K562 (cell line): ENCODE measurements around the gene TMEM163. TPM values are rescaled to one million over a fixed set of nuclear protein-coding genes. Genes with fewer than 3 reads are reported as not detected.

Experiments used
- ATAC-seq: fragments of 200-7000 bp; cut with Tn5 transposase; 3 replicates; pipeline ENCODE4 v1.9.1; 2020; ENCODE audit warnings: moderate library complexity
- BruUV-seq: library from RNA; stranded (reverse); fragments of 400-500 nt; replicated peaks from 2 replicates; lab custom pipeline; 2021; lab: Mats Ljungman, UMichigan
- CTCF ChIA-PET: fragments of 300-600 bp; formaldehyde crosslinking; extraction: SDS; loops from one replicate; lab custom pipeline; 2021; ENCODE audit warnings: low intra/inter-chr PET ratio; lab: Yijun Ruan, JAX
- POLR2A ChIA-PET: fragments of 300-600, 350-650 bp; sonication (Branson Sonifier 250); formaldehyde crosslinking; extraction: SDS; loops from one replicate; lab custom pipeline; 2021; ENCODE audit warnings: antibody characterized with exemption, inconsistent platforms; lab: Yijun Ruan, JAX
- DNase-seq, 4 experiments: peaks; one replicate each; pipeline versions ENCODE4 v3.0.0 to v3.0.0-alpha.2; 2011 to 2018; ENCODE audit warnings: low spot score in 3 of 4, mixed read lengths in 3 of 4; ENCODE audit errors: extremely low read depth in 1 of 4
- FAIRE-seq: peaks from 2 replicates; lab custom pipeline; 2011; peaks lifted over from hg19 to GRCh38; lab: Jason Lieb, UNC
- H2AFZ ChIP-seq: 2 replicates; pipeline ENCODE4 v1.6.0; 2011; ENCODE audit warnings: low read depth, low read length, control low read depth, inconsistent platforms
- H3K27ac ChIP-seq: fragments of 200-600 bp; 3 replicates; pipeline ENCODE4 v1.8.0; 2011; ENCODE audit warnings: low read depth, mild to moderate bottlenecking, control low read depth, inconsistent platforms, low read length, moderate library complexity, mixed read lengths; ENCODE audit errors: extremely low read depth
- H3K27me3 ChIP-seq, 2 experiments: fragments of 300-600 bp in 1 of 2; 2 replicates in 1 of 2; 3 replicates in 1 of 2; pipeline versions ENCODE4 v1.6.0 to v1.8.0; 2011; ENCODE audit warnings: inconsistent platforms in 2 of 2, low read length in 2 of 2, mild to moderate bottlenecking in 1 of 2, mixed read lengths in 1 of 2, moderate library complexity in 1 of 2; ENCODE audit not compliant: control insufficient read depth in 2 of 2, insufficient read depth in 2 of 2
- H3K36me3 ChIP-seq: fragments of 300-600 bp; 3 replicates; pipeline ENCODE4 v1.8.0; 2011; ENCODE audit warnings: mild to moderate bottlenecking, low read length, inconsistent platforms; ENCODE audit not compliant: control insufficient read depth, insufficient read depth
- H3K4me1 ChIP-seq, 2 experiments: fragments of 200-600 bp in 1 of 2; replicated peaks in 1 of 2; 2 replicates in 1 of 2; 3 replicates in 1 of 2; pipeline versions ENCODE4 v1.5.1 to v1.8.0; 2011; ENCODE audit warnings: inconsistent platforms in 2 of 2, low read length in 2 of 2, mild to moderate bottlenecking in 1 of 2, mixed read lengths in 1 of 2, moderate library complexity in 1 of 2; ENCODE audit not compliant: control insufficient read depth in 2 of 2, insufficient read depth in 2 of 2
- H3K4me2 ChIP-seq: 2 replicates; pipeline ENCODE4 v1.6.1; 2011; ENCODE audit warnings: low read length, control low read depth, inconsistent platforms, mixed read lengths; ENCODE audit not compliant: insufficient read depth
- H3K4me3 ChIP-seq: fragments of 200-600 bp; sonication (generic), shearing (Covaris generic); 2 replicates; pipeline ENCODE4 v1.5.1; 2016; ENCODE audit warnings: control low read depth, inconsistent platforms
- H3K79me2 ChIP-seq: fragments of 200-600 bp; 3 replicates; pipeline ENCODE4 v1.8.0; 2011; ENCODE audit warnings: low read length, inconsistent platforms; ENCODE audit not compliant: control insufficient read depth, insufficient read depth
- H3K9ac ChIP-seq, 2 experiments: 2 replicates each; pipeline versions ENCODE4 v1.6.0 to v1.6.1; 2011; ENCODE audit warnings: low read depth in 2 of 2, low read length in 2 of 2, control low read depth in 1 of 2, inconsistent platforms in 1 of 2, mild to moderate bottlenecking in 1 of 2, mixed read lengths in 1 of 2; ENCODE audit not compliant: insufficient read depth in 1 of 2
- H3K9me1 ChIP-seq: one replicate; pipeline ENCODE4 v1.6.0; 2011; ENCODE audit warnings: inconsistent platforms, mild to moderate bottlenecking, low read length, moderate library complexity; ENCODE audit not compliant: control insufficient read depth, insufficient read depth
- H3K9me3 ChIP-seq: replicated peaks from 2 replicates; pipeline ENCODE4 v1.5.1; 2011; ENCODE audit warnings: low read depth, low read length, inconsistent platforms; ENCODE audit not compliant: control insufficient read depth, insufficient read depth
- H4K20me1 ChIP-seq: replicated peaks from 2 replicates; pipeline ENCODE4 v1.6.1; 2011; ENCODE audit warnings: low read length, inconsistent platforms, mixed read lengths; ENCODE audit not compliant: control insufficient read depth, insufficient read depth
- ERF ChIP-seq: fragments of 450-650 bp; formaldehyde crosslinking; IDR thresholded peaks from 2 replicates; pipeline ENCODE4 v1.4.0; 2020; ENCODE audit warnings: mild to moderate bottlenecking, mixed read lengths
- GABPA ChIP-seq: fragments of 200-800 bp; sonication (Bioruptor generic); conservative IDR thresholded peaks from 2 replicates; pipeline ENCODE4 v1.6.1; 2016; ENCODE audit warnings: low read depth, missing genetic modification characterization, missing compliant biosample characterization
- HCFC1 ChIP-seq: IDR thresholded peaks from 2 replicates; pipeline ENCODE4 v1.6.1; 2012; ENCODE audit warnings: low read depth, low read length, improper control_type of control experiment
- KLF6 ChIP-seq: fragments of 250-450 bp; sonication (Bioruptor Pico); IDR thresholded peaks from 2 replicates; pipeline ENCODE4 v1.4.0; 2020; ENCODE audit warnings: mild to moderate bottlenecking, moderate library complexity, borderline replicate concordance
- MTA3 ChIP-seq: fragments of 450-650 bp; formaldehyde crosslinking; IDR thresholded peaks from 2 replicates; pipeline ENCODE4 v1.6.1; 2017; ENCODE audit warnings: mild to moderate bottlenecking, borderline replicate concordance
- SLC30A9 ChIP-seq: fragments of 250-450 bp; sonication (Bioruptor Pico); IDR thresholded peaks from 2 replicates; pipeline ENCODE4 v1.8.0; 2022; ENCODE audit warnings: mild to moderate bottlenecking, moderate library complexity
- SRF ChIP-seq, 2 experiments: fragments of 250-450, 450-650 bp in 1 of 2; sonication (Bioruptor Pico) in 1 of 2; sonication (generic) in 1 of 2; formaldehyde crosslinking; IDR thresholded peaks; 2 replicates each; pipeline versions ENCODE4 v1.5.0 to v1.5.1; 2020 to 2022; ENCODE audit warnings: mild to moderate bottlenecking in 1 of 2, missing genetic modification reagents in 1 of 2
- ZBTB26 ChIP-seq: fragments of 450-650 bp; formaldehyde crosslinking; IDR thresholded peaks from 2 replicates; pipeline ENCODE4 v1.4.0; 2022; ENCODE audit warnings: missing genetic modification characterization
- ZNF639 ChIP-seq, 2 experiments: fragments of 200-800 bp in 1 of 2; sonication (Bioruptor generic) in 1 of 2; sonication (generic) in 1 of 2; formaldehyde crosslinking in 1 of 2; IDR thresholded peaks in 1 of 2; conservative IDR thresholded peaks in 1 of 2; 2 replicates each; pipeline versions ENCODE4 v1.5.0 to v1.6.1; 2016 to 2020; ENCODE audit warnings: missing compliant biosample characterization in 1 of 2, missing genetic modification characterization in 1 of 2, missing genetic modification reagents in 1 of 2
- WGBS: fragments of 100-300 bp; shearing (Covaris generic); methylation state at CpG from one replicate; pipeline ENCODE4 v1.1.6; 2016; ENCODE audit warnings: low coverage, mixed read lengths; ENCODE audit not compliant: insufficient coverage; ENCODE audit errors: missing lambda C conversion rate; 5-methylcytosine and 5-hydroxymethylcytosine counted together
- in situ Hi-C: fragments of 300-500 bp; cut with MboI; formaldehyde crosslinking; loops from 4 replicates; pipeline ENCODE4 v1.15.0; 2018; ENCODE audit warnings: inconsistent platforms, mixed read lengths
- intact Hi-C: fragments of 100-400 bp; cut with micrococcal nuclease; formaldehyde crosslinking; loops from 2 replicates; pipeline ENCODE4 v1.14.2; 2022
- polyA plus RNA-seq, 8 experiments: library from polyadenylated mRNA; depleted of rRNA in 4 of 8; stranded (reverse) in 5 of 8; unstranded in 3 of 8; fragments of >200 nt; fragmentation: Nextera tagmentation in 2 of 8; fragmentation: Illumina TruSeq in 1 of 8; extraction: Ambion mirVana in 2 of 8; extraction: Trizol in 1 of 8; gene quantifications; 2 replicates each; pipeline versions ENCODE4 v1.2.1 to v1.2.3, GENCODE V29; 2011 to 2014; ENCODE audit warnings: inconsistent platforms in 1 of 8, missing spikeins in 1 of 8
- total RNA-seq, 7 experiments: library from RNA; depleted of rRNA in 6 of 7; stranded (reverse); fragments of >200 nt in 6 of 7; fragmentation: Illumina TruSeq in 2 of 7; extraction: Trizol in 2 of 7; gene quantifications; 2 replicates each; pipeline versions ENCODE4 v1.2.1 to v1.2.3, GENCODE V29; 2011 to 2021; ENCODE audit warnings: low replicate concordance in 1 of 7

TMEM163 gene
- total and polyA plus RNA-seq, 9 of the 15 experiments (the other 6 are each of a cell fraction or from before 2014, with no cell fraction given): 0.04 to 0.68 (median 0.16) TPM; not detected in 3

- POLR2A ChIA-PET: no interaction called here
- H4K20me1 ChIP-seq: no peaks in the 10 kb centered on the region; the same call in 1 of the 2 replicates
- intact Hi-C loops: no loop called here
- no peak overlapping the region for H3K9ac ChIP-seq
- TF ChIP-seq GABPA (tag) (no peak), ERF (no peak), SLC30A9 (CRISPR knock-in tag) (no peak), ZNF639 (CRISPR knock-in tag; conservative IDR thresholded peaks at IDR 0.05 in 1 of 2, IDR thresholded peaks at IDR 0.05 in 1 of 2) (no peak), SRF (CRISPR knock-in tag; IDR thresholded peaks at IDR 0.05) (no peak), ZBTB26 (CRISPR knock-in tag) (no peak), MTA3 (no peak), HCFC1 (no peak), KLF6 (no peak)
- H3K9me3 ChIP-seq: no peaks in the 10 kb centered on the region
- DNase-seq (no peak), FAIRE-seq (no peak), ATAC-seq (no peak)
- in situ Hi-C loops: no loop called here
- H3K79me2 ChIP-seq: no peaks in the 10 kb centered on the region
- no peaks in the 10 kb centered on the region for H3K4me1 ChIP-seq
- H2AFZ ChIP-seq: no peak overlapping the region
- no peaks in the 10 kb centered on the region for H3K9me1 ChIP-seq
- no TSS peak for BruUV-seq
- H3K4me2 ChIP-seq: no peak overlapping the region
- WGBS: 2% methylated on average over 5 of the region's 5 CpGs
- H3K27me3 ChIP-seq: peaks cover 10 to 32% of the 10 kb centered on the region in 2 experiments; a peak in 3 of 5 replicates
- no peak overlapping the region for H3K27ac ChIP-seq
- CTCF ChIA-PET: no interaction called here
- no peak overlapping the region for H3K4me3 ChIP-seq
- H3K36me3 ChIP-seq: no peaks in the 10 kb centered on the region
These were observed 214.0 kb downstream of the TMEM163 start for GRCh38 chr2:134504586-134505336.
